AG10803 (cell line): ENCODE measurements around the gene SPCS1.

ENCODE experiments used
- DNase-seq: peaks from one replicate; pipeline ENCODE4 v3.0.0; 2010; ENCODE audit warnings: low read depth
- H3K4me3 ChIP-seq: 2 replicates; pipeline ENCODE4 v1.5.1; 2011; ENCODE audit warnings: mild to moderate bottlenecking, low read length, control low read depth
- TF ChIP-seq, protein P1 (sequence below): conservative IDR thresholded peaks from 2 replicates; pipeline ENCODE4 v1.5.1; 2011; ENCODE audit warnings: mild to moderate bottlenecking, low read length, control low read depth, inconsistent platforms

The SPCS1 gene

DNA sequence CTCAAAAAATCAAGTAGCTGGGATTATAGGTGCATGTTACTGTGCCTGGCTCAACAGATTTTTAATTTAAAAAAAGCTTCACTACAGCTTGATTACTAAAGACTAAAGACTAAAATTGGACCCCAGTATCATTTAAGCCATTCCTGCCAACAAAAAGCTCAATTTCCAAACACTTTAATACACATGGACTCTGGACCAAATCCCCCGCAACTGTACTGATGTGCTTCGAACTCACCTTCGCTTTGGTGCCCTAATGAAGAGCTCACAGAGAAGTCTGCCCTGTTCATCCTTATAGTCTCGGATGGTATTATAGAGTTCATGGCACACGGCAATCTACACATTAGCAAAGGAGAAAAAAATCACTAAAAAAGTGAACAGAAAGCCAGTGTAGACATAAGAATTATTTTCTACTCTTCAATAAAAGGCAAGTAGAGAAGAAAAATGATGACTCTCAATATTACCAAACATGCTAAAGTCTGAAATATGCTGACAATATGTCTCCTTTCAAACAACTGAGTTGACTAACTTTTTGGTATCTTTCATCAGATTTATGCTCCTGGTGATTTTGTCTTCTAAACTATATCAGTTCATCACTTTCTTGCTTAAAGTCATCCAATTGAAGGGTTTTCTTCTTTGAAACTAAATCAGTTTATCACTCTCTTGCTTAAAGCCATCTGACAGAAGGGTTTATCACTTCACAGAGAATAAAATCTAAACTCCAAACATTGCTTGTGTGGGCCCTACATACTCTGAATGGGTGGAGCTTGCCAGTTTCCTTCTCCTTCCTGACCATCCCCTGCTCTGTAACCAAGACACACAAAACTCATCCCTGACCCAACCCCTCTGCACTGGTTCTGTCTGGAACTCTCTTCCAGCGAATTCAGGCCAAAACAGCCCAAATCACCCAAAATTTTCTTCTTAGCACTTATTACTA lies 27.4 kb upstream of the SPCS1 start:
- TF ChIP-seq, protein P1, sequence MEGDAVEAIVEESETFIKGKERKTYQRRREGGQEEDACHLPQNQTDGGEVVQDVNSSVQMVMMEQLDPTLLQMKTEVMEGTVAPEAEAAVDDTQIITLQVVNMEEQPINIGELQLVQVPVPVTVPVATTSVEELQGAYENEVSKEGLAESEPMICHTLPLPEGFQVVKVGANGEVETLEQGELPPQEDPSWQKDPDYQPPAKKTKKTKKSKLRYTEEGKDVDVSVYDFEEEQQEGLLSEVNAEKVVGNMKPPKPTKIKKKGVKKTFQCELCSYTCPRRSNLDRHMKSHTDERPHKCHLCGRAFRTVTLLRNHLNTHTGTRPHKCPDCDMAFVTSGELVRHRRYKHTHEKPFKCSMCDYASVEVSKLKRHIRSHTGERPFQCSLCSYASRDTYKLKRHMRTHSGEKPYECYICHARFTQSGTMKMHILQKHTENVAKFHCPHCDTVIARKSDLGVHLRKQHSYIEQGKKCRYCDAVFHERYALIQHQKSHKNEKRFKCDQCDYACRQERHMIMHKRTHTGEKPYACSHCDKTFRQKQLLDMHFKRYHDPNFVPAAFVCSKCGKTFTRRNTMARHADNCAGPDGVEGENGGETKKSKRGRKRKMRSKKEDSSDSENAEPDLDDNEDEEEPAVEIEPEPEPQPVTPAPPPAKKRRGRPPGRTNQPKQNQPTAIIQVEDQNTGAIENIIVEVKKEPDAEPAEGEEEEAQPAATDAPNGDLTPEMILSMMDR = no peak
- no peak overlapping the region for H3K4me3 ChIP-seq
- DNase-seq = no peak

DNA sequence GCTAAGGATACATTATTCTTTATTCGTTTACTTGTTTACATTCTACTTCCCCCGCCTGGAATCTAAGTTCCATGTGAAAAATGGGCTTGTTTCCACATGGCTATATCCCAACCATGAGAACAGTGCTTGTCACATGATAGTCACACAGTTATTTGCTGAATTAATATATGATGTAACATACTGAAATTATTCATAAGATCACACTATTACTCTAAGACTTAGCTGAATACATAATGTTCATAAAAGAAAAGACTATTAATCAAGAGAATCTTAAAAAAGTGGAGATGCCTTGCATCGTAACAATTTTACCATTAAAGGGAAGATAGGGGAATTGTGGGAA lies 26.7 kb upstream of the SPCS1 start:
- H3K4me3 ChIP-seq = no peak overlapping the region
- TF ChIP-seq, protein P1 = no peak
- peak; percentile 74 for DNase-seq

GRCh38 chr3:52679811-52680210 lies 26.1 kb upstream of the SPCS1 start:
- H3K4me3 ChIP-seq = no peak overlapping the region
- no peak for DNase-seq
- TF ChIP-seq, protein P1 = no peak

DNA sequence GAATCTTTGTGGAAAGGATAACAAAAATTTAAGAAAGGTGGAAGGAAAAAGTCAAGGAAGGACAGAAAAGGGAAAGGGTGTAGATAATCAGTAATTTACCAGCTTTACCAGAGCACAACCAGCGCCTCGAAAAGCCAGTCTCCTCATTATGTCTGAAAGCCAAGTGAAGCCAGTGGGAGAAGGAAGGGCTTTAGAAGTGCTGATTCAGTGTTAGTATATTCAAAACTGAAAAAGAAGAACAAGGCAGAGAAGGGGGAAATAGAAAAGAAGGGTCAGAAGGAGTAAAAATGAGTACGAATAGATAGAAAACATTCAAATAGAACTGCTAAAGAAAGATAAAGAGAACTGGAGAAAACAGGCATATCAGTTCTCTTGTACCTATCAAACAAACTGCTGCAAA lies 24.3 kb upstream of the SPCS1 start:
- TF ChIP-seq, protein P1 = no peak
- H3K4me3 ChIP-seq = no peak overlapping the region
- no peak for DNase-seq

- TF ChIP-seq, protein P1 = peak; percentile 41
- no peak overlapping the region for H3K4me3 ChIP-seq
These were observed 23.9 kb upstream of the SPCS1 start for GRCh38 chr3:52682016-52682415.

GRCh38 chr3:52683611-52684010 lies 22.3 kb upstream of the SPCS1 start:
- H3K4me3 ChIP-seq = no peak overlapping the region
- no peak for DNase-seq
- TF ChIP-seq, protein P1 = no peak

More at GRCh38 chr3:52682016-52682415, 23.9 kb upstream of the SPCS1 start:
- DNase-seq = peak; percentile 81

DNA sequence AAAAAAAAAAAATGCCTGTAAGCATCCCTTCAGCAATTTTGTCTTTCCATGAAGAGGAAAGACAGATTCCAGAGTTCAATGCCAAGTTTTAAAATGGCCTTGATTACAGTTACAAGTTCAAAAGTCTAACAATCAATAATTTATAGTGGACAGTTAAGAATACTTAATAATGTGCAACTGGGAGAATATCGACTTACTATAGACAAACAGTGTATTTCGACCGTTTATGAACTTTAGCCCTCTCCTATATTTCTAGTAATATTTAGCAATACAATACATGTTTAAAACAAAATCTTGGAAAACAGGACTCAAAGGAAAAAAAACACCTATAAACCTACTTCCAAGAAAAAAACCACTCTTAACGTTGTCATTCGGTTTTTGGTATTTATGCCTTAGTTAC lies 21.7 kb upstream of the SPCS1 start:
- DNase-seq = no peak
- TF ChIP-seq, protein P1 = no peak
- peak overlapping the region; percentile 96 for H3K4me3 ChIP-seq
